Activated T-cell treated with anti-CD3 and anti-CD28 coated beads, Interleukin-2, amount 50 U/mL, for 1 hour (primary cell): ENCODE data around the gene REEP3.
A peak's percentile ranks its signal among the peaks of the same experiment; 100 is the strongest.

Experiments
- DNase-seq: peaks from one replicate; pipeline ENCODE4 v3.0.0-alpha.2; 2020

REEP3 gene

DNA sequence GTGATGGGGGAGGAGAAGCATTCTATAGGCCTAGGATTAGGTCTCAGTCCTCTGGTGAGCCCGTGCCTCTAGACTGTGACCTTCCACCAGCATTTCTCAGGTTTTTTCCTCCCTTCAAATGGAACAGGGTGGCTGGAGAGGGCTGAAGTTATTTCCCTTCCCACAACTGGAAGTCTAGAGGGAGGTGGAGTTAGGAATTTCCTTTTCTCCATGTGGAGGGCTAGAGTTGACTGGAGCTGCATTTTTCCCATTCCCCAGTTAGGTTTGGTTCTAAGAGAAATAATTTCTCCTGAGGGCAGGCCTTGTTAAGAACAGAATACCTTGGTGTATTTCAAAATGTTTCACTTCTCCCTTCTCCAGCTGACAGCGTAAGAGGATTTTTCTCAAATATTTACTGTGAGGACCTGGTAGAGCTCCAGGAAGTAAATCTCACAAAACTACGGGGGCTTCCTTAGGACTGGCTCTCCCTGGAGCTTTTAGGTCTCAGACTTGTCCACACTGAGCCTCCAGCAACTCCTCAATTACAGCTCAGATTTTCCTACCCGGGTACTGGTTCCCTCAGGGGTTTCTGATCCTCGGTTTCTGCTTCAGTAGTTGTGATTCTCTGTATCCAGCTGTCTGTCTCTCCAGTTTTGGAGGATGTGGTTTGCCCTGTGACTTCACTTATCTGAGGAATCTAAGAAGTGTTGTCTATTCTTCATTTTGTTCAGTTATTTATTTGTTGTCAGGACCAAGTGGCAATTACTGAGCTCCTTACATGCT, 6.0 kb upstream of the REEP3 start:
- no peak for DNase-seq

DNA sequence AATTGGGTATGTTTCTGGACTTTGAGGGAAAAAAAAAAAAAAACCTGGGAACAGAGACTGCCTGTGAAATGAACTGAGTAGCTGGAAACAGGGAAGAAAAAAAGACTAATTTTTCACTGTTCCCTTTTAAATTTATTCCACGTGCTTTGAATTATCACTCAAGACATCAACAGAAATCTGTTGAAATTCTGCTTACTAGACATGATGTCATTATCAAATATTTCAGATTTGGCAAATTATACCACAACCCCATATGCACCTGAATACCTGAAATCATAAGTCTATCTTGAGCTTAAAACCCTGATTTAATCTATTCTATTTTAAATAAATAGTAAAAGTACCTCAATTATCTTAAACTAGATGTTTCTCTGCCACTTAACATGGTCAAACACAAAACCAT, 5.0 kb upstream of the REEP3 start:
- no peak for DNase-seq

DNA sequence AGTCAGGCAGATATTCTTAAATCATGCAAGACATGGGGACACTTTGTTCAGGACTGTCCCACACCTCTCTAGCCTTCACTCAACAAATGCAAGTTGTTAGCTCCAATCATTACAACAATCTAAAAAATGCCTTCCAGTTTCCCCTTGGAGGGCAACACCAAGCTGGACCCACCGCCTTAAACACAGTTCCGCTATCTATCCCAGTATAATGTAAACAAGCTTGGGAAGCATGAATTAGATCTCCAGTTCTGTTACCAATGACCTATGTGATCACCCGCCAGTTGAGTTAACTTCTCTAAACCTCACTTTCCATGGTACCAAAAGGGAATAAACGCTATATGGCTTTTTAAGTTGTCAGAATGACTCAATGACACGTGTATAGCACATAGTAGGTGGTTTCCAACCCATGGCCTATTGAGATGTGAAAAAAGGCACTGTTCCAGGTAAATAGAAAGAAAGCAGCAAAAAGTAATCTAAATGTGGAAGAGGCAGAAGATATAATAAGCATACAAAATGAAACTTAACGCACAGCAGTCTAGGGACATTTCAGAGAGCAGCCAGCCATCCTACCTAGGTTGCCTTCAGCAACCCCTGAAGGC, 2.4 kb upstream of the REEP3 start:
- DNase-seq, result no peak

DNA sequence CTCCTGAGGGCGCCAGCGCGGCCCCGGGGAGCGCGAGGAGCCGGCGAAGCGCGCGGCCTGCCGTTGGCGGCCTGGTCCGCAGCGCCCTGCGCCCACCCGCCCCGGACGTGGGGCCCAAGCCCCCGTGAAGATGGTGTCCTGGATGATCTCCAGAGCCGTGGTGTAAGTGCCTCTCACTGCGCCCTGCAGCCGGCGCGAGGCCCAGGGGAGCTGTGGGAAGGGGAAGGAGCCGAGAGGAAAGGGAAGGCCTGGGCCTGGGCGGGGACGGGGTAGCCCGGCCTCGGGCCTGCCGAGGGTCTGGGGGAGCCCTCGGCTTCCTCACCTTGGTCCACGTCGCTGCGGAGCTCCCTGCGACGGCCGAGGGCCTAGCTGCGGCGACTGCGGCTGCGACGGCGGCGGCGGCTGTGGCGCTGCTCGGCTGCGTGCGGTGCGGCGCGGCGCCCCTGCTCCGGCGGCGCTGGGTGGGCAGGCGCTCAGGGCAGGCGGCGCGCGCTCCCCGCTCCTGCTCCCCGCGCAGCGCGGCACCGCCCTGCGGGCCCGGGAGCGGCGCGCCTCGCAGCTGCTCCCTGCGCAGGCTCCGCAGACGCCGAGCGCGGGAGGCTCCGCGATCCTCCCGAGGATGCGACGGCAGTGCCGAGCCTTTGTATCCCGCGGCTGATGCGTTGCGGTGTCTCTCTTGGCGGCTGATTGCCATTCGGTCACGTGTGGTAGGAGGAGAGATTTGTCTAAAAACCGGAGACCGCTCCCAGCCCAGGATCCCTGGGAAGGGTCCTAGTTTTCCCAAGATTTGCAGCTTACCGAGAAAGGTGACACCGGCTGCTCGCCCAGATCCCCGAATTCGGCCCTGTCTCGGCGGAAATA, 445 bp downstream of the REEP3 start:
- DNase-seq, result peak; percentile 75

DNA sequence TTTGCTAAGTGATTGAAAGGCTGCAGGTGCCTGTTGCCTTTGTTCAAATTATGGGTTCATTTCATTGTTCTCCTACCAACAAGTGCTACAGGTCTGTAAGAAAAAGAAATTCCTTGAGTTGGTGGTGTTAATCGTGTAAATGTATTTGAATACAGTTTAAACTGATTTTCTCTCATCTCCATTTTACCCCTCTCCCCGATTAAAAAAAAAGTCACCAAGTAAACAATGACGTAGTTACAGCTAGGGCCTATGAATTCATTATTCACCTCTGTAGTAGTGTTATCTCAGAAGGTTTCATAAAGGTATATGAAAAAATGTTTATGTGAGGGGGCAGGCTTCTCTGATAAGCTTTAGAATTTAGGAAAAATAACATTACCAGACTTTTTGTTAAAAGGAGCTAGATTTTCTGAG, 1.1 kb downstream of the REEP3 start:
- DNase-seq, result no peak

DNA sequence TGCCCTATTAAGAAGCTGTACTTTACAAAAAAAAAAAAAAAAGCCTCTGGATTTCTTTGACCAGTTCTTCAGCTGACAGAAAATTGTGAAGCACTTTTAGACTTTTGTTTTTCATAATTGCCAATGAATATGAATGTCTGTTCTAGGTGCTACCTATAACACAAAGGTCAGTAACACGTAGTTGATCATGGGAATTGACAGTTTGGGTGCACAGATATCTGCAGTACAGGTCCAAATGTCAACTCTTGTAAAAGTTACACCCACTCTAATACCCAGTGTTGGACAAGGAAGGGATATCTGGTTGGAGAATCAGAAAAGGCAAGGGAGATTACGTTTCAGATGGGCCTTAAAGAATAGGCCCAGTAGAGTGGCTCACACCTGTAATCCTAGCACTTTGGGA, 1.8 kb downstream of the REEP3 start:
- DNase-seq, result no peak

DNA sequence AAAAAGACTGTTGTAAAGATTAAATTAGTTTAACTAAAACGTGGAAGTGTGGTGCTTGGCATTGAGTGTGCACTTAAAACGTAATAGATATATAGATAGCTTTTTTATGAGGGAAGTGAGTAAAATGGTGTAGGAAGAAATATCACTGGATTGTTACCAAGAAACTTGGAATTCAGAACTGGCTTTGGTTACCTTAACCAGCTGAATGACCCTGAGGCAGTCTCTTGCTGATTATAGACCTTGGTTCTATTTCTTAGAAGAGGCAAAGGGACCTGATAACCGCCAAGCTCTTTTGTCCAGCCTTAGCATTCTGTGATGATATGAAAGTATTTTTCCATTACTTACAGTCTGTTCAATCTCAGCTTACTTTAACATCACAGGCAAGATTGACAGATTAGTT, 3.8 kb downstream of the REEP3 start:
- no peak for DNase-seq

DNA sequence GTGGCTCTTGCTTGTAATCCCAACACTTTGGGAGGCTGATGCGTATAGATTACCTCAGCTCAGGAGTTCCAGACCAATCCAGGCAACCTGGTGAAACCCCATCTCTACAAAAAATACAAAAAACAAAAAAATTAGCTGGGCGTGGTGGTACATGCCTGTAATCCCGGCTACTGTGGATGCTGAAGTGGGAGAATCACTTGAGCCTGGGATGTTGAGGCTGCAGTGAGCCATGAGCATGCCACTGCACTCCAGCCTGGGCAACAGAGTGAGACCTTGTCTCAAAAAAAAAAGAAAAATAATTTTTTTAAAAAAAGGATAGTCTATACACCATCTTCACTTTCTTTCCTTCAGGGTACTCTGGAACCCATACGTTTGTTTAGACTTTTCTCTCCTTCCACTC, 6.2 kb downstream of the REEP3 start:
- DNase-seq, result no peak

DNA sequence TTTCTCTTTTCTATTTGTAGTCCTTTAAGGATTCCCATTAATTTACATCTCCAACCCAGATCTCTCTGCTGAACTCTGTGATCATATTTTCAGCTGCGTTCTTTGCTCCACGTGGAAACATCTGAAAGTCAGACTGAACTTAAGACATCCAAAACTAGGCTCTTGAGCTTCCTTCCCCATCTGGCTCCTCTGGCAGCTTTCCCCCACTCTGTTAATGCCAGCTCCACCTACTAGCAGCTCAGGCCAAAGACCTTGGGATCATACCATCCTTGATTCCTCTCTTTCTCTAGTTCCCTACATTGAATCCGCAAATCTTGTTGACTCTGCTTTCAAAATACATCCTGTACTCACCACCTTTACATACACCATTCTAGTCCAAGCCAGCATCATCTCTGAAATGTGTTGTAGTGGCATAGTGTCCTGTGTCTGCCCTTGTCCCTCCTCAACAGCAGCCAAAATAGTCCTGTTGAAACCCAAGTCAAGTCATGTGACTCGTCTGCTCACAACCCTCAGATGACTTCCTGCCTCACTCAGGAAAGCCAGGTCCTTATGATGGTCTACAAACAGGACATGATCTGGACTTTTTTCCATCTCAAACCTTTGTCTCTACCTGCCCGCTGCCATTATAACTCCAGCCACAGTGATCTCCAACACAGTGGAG, 7.0 kb downstream of the REEP3 start:
- DNase-seq, result no peak

DNA sequence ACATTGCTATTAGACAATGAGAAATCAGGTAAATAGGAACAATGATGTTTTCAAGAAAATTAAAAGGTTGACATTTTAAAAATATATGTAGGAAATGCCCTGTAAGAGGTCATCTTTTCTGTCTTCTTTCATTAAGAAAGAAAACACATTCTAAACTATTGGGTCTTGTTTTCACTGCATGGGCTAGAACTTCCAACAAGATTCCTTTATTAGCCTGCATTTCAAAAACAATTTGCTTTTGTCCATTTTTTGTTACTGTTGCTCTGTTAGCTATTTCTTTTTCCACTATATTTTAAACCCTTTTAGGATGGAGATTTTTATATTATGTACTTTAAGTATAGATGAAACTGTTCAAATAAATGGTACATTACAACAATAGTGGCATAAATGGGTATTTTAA, 9.2 kb downstream of the REEP3 start:
- DNase-seq, result no peak

DNA sequence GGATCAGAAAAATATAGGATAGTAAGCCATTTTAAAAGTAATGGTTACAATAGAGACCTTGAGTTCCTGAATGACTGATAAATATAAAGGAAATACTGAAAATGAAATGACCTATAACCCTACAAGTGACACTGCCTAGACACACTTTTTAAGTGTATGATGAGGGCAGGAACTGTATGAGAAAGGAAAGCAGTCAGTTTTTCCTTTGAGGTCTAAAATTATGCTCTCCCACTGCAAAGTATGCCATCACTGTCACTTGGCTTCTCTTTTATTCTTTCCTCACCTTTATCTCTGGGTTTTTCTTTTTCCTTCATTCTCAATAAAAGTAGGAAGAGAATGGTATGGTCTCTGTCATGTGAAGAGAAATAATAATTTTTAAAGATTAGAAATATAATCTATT, 13.5 kb downstream of the REEP3 start:
- DNase-seq, result no peak

DNA sequence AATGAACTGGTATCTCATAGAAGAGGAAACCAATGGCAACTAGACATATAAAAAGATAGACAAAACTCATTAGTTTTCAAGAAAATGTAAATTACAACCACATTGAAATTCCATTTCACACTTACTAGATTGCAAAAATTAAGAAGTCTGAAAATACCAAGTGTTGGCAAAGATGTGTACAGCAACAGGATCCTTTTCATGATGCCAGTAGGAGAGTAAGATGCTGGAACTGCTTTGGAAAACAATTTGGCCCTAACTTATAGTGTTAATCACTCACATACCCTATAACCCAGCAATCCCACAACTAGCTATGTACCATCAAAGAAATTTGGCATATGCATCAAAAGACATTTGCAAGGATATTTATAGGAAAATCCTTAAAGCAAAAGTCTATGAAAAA, 15.5 kb downstream of the REEP3 start:
- no peak for DNase-seq

DNA sequence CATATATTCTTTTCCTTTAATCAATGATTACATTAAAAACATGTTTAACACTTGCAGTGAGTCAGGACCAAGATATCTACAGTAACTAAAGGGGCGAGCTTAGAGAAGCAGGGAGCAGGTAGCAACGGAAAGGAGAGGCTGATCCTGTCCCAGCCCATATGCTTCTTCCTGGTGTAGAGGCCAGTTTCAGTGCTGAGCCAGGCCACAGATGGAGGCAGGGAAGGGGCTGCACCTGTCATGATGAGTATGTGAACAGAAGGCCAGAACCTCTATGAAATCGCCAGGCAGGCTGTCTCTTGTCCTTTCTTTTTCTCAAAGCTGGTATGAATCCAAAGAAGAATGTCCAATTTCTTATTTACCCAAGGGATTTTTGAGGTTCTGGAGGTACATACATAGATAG, 16.3 kb downstream of the REEP3 start:
- no peak for DNase-seq

DNA sequence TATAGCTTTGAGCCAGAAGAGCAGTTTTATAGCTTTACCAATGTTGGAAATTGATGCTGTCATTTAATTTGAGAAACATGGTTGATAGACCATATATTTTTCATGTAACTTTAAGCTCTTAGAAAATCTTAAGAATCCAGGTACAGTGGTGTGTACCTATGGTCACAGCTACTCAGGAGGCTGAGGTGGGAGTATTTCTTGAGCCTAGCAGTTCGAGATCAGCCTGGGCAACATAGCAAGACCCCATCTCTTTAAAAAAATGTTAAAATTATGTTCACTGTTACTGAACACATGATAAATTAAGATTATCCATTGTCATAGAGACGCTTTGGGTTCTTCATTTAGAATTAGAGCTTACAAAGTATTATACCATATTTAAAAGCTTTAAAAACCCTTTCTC, 18.2 kb downstream of the REEP3 start:
- no peak for DNase-seq

DNA sequence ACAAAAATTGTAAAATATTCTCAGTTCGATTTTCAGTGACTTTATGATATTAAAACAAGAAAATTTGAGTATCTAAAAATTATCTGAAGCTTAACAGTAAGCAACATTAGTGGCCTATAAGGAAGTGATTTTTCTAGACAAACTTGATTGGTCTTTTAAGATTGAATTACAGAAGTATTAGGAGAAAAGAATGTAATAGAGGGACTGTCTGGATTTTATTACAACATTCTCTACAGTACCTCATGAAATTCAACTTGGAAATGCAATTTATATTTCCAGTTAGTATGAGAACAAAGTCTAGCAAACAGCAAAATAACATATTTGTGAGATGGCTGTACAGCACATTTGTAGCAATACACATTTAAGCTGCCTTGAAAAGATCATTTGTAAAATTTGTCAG, 18.8 kb downstream of the REEP3 start:
- no peak for DNase-seq

DNA sequence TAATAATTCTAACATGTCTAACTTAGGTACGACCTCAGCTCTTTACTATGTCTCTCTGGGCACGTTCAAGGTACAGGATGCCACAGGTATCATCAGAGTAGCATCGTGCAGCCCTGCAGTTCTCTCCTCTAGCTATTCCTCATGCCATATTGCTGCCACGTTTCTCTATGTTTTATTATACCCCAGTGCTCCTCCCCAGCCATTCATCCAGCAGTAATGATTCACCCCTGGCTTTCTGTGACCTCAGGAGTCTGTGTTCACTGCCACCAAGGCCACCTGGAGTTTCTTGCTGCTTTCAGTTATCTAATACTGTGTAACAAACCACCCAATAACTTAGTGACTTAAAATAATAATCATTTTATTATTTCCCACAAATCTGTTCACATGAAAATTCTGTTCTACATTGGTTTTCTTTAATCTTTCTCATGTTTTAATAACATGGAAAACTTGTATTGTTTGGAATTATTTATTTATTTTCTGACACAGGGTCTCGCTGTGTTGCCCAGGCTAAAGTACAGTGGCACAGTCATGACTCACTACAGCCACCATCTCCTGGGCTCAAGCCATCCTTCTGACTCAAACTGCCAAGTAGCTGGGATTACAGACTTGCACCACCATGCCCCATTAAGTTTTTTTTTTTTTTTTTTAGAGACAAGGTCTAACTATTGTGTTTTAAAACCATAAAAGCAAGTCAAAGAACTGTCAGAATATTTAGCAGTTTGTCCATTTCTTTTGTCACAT, 21.8 kb downstream of the REEP3 start:
- DNase-seq, result no peak

DNA sequence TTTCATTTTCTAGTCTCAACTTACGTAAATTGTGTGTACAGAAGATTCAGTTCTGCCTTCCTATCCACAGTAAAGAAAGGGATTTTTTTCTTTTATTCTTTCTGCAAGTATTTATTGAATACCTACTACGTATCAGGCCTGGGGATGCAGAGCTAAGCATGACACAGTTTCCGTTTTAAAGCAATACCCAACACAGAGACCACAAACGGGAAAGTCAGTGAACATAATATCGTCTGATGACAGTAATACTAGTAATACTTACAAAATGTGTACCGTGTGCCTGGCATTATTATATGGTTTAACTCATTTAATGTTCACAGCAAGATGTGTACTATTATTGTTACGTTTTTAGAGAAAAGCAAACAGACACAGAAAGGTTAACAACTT, 22.4 kb downstream of the REEP3 start:
- no peak for DNase-seq

DNA sequence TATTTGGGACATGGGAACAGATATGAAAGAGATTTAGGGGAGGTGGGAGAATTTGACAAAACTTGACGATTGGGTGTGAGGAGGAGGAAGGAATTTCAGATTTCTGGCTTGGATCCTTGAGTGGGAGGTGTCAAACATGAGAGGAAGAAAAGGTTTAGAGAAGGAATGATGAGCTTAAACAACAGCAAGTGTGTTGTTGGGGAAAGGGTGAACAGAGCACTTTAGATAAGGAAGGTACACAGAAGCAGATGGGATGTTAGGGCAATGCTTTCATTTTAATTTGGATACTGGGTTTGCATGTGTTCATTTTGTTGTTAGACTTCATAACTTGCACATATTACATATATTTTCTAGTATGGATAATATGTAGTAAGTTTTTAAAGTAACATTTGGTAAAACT, 23.2 kb downstream of the REEP3 start:
- no peak for DNase-seq

DNA sequence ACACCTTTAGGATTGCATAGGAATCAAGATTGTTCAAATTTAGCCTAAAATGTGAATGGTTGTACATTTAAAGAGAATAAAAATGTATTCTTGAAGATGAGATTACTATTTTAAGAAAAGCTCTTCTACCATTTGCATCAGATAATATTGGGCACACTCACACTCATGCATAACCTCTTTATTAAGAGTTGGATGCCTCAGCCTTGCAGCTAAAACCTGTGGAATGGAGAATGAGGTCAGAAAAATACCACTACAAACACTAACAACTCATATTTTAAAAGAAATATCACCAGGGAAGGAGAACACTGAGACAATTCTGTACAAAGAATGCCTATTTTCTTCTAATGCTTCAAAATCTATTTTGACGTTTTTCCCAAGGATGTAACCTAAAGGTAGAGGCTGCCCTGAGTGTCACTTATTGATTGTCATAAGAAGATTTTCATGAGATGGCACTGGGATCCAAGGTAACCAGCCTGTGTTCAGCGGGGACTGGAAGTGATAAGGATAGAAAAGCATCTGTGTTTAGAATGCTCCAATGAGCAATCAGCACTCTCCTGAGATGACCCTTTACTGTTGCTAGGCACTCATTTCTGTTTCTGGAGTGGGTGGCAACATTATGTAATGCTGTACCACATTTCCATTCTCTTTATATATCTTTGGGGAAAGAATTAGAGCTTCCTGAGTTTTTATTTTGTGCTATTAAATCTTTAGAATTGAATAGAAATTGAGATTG, 26.6 kb downstream of the REEP3 start:
- DNase-seq, result no peak

DNA sequence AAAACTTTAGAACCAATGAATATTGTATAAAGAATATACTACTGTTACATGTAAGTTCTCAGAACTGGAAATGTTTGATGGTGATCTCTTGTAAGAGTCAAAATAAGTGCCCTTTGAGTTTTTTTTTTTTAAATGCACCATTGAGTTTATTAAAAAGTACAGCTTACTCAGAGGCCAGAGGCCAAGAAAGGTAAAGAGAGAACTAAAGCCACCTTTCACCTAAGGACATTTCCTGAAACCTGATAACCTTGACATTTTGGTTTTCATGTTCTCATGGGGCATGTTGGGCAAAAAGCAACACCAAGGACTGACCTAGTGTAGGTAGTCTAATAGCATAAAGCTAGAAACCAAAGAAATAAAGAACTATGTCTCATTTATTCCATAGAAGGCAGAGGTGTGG, 27.7 kb downstream of the REEP3 start:
- DNase-seq, result no peak

DNA sequence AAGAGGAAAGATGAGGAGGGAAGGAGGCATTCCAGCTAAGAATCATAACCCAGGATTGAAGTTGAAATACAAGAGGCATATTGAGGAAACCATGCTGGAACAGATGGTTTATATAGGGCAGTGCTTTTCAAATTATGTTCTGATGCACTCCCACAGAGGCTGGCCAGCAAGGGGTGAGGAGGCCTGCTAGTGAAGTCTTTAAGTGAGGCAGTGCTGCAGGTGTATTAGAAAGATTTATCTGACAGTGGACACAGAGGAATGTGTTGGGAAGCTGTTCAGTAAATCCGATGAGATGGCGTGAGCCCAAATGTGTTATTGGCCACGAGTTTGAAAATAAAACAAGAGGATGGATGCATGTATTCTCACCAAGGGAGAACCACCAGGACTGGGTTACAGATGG, 28.6 kb downstream of the REEP3 start:
- no peak for DNase-seq

DNA sequence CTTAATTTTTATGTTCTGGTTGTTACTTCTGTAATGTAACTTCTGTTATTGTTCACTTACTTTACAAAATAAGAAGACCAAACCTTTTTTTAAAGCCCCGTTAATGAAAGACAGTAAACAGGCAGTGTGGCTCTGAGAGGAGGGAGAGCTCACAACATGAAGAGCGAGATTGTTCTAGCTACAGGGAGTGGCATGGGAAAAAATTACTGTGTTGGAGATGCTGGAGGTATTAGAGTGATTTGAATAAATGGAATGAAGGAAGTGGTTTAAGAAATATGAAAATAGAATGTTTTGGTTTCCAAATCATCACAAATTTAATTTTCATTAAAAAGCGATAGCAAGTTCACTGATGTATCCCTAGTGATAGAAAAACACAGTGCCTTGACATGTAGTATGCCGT, 31.8 kb downstream of the REEP3 start:
- no peak for DNase-seq
